ENCODE measurements around the gene LAMC1. TPM values are rescaled to one million over a fixed set of nuclear protein-coding genes. Genes with fewer than 3 reads are reported as not detected.

The LAMC1 gene
- total and polyA plus RNA-seq, 10 of the 15 experiments (the other 5 are each of a cell fraction or from before 2014, with no cell fraction given): 4.6 to 51.4 (median 25.6) TPM

GRCh38 chr1:182998482-182998881 is 24.7 kb upstream of the LAMC1 start:
- BruUV-seq (replicated peaks): no TSS peak
- TF ChIP-seq HDAC2 (IDR thresholded peaks at IDR 0.05) (no peak), HDAC6 (IDR thresholded peaks at IDR 0.05; ENCODE audit: unreplicated experiment) (no peak), POLR2AphosphoS5 (IDR thresholded peaks at IDR 0.05; ENCODE audit: low read length) (no peak), SIX5 (IDR thresholded peaks at IDR 0.05; ENCODE audit: low read depth, low read length, severe bottlenecking) (no peak), JUND (IDR thresholded peaks at IDR 0.05; ENCODE audit: low read depth, low read length) (no peak), FOXM1 (IDR thresholded peaks at IDR 0.05; ENCODE audit: low read depth, low read length) (no peak), YY1 (IDR thresholded peaks at IDR 0.05; ENCODE audit: low read depth, low read length) (no peak), ETV6 (conservative IDR thresholded peaks at IDR 0.05 in 1 of 2, IDR thresholded peaks at IDR 0.05 in 1 of 2; ENCODE audit: borderline replicate concordance in 1 of 2, low read depth in 1 of 2) (no peak), REST (IDR thresholded peaks at IDR 0.05; ENCODE audit: low read depth, low read length) (no peak), TCF12 (IDR thresholded peaks at IDR 0.05; ENCODE audit: low read depth, low read length) (no peak), SMAD5 (IDR thresholded peaks at IDR 0.05; ENCODE audit: low read depth) (no peak), ZNF207 (IDR thresholded peaks at IDR 0.05; ENCODE audit: borderline replicate concordance) (no peak), USF1 (IDR thresholded peaks at IDR 0.05; ENCODE audit: borderline replicate concordance, extremely low read length, insufficient read depth, low read depth, low read length) (no peak), SP1 (IDR thresholded peaks at IDR 0.05; ENCODE audit: low read depth, low read length) (no peak), MLLT1 (IDR thresholded peaks at IDR 0.05) (no peak), SREBF1 (IDR thresholded peaks at IDR 0.05; ENCODE audit: low read length) (no peak), NKRF (conservative IDR thresholded peaks at IDR 0.05) (no peak), ATF7 (IDR thresholded peaks at IDR 0.05; ENCODE audit: low read depth) (no peak), TCF7 (IDR thresholded peaks at IDR 0.05; ENCODE audit: borderline replicate concordance) (no peak)

More at GRCh38 chr1:182998482-182998881, 24.7 kb upstream of the LAMC1 start:
- CTCF ChIA-PET: interaction anchor here (1.8 kb wide), 1 partner anchor 36 kb away, joined by 5 read pairs; no protein-coding TSS in a partner anchor
- Histone ChIP-seq H3K9me3 (replicated peaks; ENCODE audit: control insufficient read depth, insufficient read depth, low read length) (no peaks in the 10 kb centered on the region), H2AFZ (ENCODE audit: control insufficient read depth, low read depth, low read length) (no peak overlapping the region), H3K4me3 (no peak overlapping the region), H3K36me3 (ENCODE audit: control insufficient read depth in 2 of 2, insufficient read depth in 2 of 2, low read length in 1 of 2) (no peaks in the 10 kb centered on the region), H3K27me3 (replicated peaks in 1 of 2; ENCODE audit: control insufficient read depth in 2 of 2, insufficient read depth in 2 of 2, low read length in 1 of 2) (no peaks in the 10 kb centered on the region), H3K9ac (ENCODE audit: control insufficient read depth, insufficient read depth, low read length) (no peak overlapping the region), H3K79me2 (ENCODE audit: control insufficient read depth, insufficient read depth, low read length) (no peaks in the 10 kb centered on the region), H4K20me1 (ENCODE audit: control insufficient read depth, insufficient read depth) (no peaks in the 10 kb centered on the region), H3K4me1 (ENCODE audit: control insufficient read depth, insufficient read depth, low read length) (no peaks in the 10 kb centered on the region), H3K27ac (ENCODE audit: control insufficient read depth, insufficient read depth) (no peak overlapping the region), H3K4me2 (ENCODE audit: control insufficient read depth, insufficient read depth) (no peak overlapping the region)
- SMC1A ChIA-PET (ENCODE audit: uncharacterized antibody, unreplicated experiment): interaction anchor here (0.6 kb wide), 1 partner anchor 11 kb away, joined by 3 read pairs; no protein-coding TSS in a partner anchor
- DNase-seq (ENCODE audit: low read depth, low spot score) (no peak), FAIRE-seq (no peak), ATAC-seq (no peak)
- POLR2A ChIA-PET: interaction anchor here (0.6 kb wide), 1 partner anchor 9 kb away, joined by 3 read pairs; no protein-coding TSS in a partner anchor
- intact Hi-C loops (cut with micrococcal nuclease; ENCODE audit: unreplicated experiment): no loop called here
- in situ Hi-C loops (cut with MboI): no loop called here
- RAD21 ChIA-PET (ENCODE audit: unreplicated experiment): no interaction called here
